Measurements from ENCODE around the gene KCNK3.

The KCNK3 gene

GRCh38 chr2:26696351-26696816, 3.9 kb downstream of the KCNK3 start:
- no peaks in the 10 kb centered on the region for H3K4me1 ChIP-seq (ENCODE audit: low read length)
- H3K36me3 ChIP-seq (replicated peaks; ENCODE audit: low read depth, low read length) = no peaks in the 10 kb centered on the region
- H4K20me1 ChIP-seq (ENCODE audit: insufficient read depth, low read length) = no peaks in the 10 kb centered on the region
- H3K27me3 ChIP-seq (ENCODE audit: low read depth, low read length) = peaks cover 16% of the 10 kb centered on the region
- no peaks in the 10 kb centered on the region for H3K9me3 ChIP-seq (ENCODE audit: insufficient read depth, low read length)
- no peak overlapping the region for H3K4me2 ChIP-seq (ENCODE audit: low read length)
- H2AFZ ChIP-seq (ENCODE audit: low read depth, low read length) = no peak overlapping the region
- H3K4me3 ChIP-seq (ENCODE audit: low read length) = no peak overlapping the region
- no peak overlapping the region for H3K27ac ChIP-seq (ENCODE audit: low read length)
- H3K9ac ChIP-seq (ENCODE audit: low read length) = no peak overlapping the region
- H3K79me2 ChIP-seq (ENCODE audit: low read length) = no peaks in the 10 kb centered on the region
- TF ChIP-seq, protein P1, sequence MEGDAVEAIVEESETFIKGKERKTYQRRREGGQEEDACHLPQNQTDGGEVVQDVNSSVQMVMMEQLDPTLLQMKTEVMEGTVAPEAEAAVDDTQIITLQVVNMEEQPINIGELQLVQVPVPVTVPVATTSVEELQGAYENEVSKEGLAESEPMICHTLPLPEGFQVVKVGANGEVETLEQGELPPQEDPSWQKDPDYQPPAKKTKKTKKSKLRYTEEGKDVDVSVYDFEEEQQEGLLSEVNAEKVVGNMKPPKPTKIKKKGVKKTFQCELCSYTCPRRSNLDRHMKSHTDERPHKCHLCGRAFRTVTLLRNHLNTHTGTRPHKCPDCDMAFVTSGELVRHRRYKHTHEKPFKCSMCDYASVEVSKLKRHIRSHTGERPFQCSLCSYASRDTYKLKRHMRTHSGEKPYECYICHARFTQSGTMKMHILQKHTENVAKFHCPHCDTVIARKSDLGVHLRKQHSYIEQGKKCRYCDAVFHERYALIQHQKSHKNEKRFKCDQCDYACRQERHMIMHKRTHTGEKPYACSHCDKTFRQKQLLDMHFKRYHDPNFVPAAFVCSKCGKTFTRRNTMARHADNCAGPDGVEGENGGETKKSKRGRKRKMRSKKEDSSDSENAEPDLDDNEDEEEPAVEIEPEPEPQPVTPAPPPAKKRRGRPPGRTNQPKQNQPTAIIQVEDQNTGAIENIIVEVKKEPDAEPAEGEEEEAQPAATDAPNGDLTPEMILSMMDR (IDR thresholded peaks at IDR 0.05; ENCODE audit: low read depth, low read length) = no peak
- no peak for TF ChIP-seq EZH2phosphoT487 (IDR thresholded peaks at IDR 0.05; ENCODE audit: low read depth)

- TF ChIP-seq, protein P1 (IDR thresholded peaks at IDR 0.05; ENCODE audit: low read depth, low read length) = no peak
- TF ChIP-seq EZH2phosphoT487 (IDR thresholded peaks at IDR 0.05; ENCODE audit: low read depth) = no peak
- no peaks in the 10 kb centered on the region for H3K79me2 ChIP-seq (ENCODE audit: low read length)
- H3K9me3 ChIP-seq (ENCODE audit: insufficient read depth, low read length) = no peaks in the 10 kb centered on the region
- no peak overlapping the region for H2AFZ ChIP-seq (ENCODE audit: low read depth, low read length)
- peaks cover 16% of the 10 kb centered on the region for H3K27me3 ChIP-seq (ENCODE audit: low read depth, low read length)
- H3K4me1 ChIP-seq (ENCODE audit: low read length) = no peaks in the 10 kb centered on the region
- H3K9ac ChIP-seq (ENCODE audit: low read length) = no peak overlapping the region
- no peaks in the 10 kb centered on the region for H4K20me1 ChIP-seq (ENCODE audit: insufficient read depth, low read length)
- H3K27ac ChIP-seq (ENCODE audit: low read length) = no peak overlapping the region
- no peaks in the 10 kb centered on the region for H3K36me3 ChIP-seq (replicated peaks; ENCODE audit: low read depth, low read length)
- H3K4me3 ChIP-seq (ENCODE audit: low read length) = no peak overlapping the region
- no peak overlapping the region for H3K4me2 ChIP-seq (ENCODE audit: low read length)
Measured at GRCh38 chr2:26697425-26697824, 4.9 kb downstream of the KCNK3 start.

DNA sequence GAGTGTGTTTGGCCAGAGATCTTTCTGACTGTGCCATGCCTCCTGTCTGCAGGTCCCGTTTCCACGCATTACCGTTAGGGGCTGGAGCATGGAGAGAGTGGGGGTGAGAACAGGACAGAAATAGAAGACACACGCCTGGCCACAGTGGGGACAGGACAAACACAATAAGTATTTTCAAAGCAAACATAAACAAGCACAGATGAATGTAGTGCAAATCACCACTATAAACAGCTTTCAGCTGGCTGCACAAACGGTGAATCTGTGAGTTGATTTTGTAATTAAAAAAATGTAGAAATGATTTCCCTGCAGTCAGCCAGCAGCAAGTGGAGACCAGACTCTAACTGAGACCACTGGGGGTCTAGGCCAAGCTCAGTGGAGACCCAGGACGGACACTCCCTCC, 6.8 kb downstream of the KCNK3 start:
- H3K9ac ChIP-seq (ENCODE audit: low read length) = no peak overlapping the region
- H3K79me2 ChIP-seq (ENCODE audit: low read length) = no peaks in the 10 kb centered on the region
- H3K4me1 ChIP-seq (ENCODE audit: low read length) = no peaks in the 10 kb centered on the region
- peaks cover 16% of the 10 kb centered on the region for H3K27me3 ChIP-seq (ENCODE audit: low read depth, low read length)
- no peak overlapping the region for H3K27ac ChIP-seq (ENCODE audit: low read length)
- no peak overlapping the region for H2AFZ ChIP-seq (ENCODE audit: low read depth, low read length)
- no peaks in the 10 kb centered on the region for H3K36me3 ChIP-seq (replicated peaks; ENCODE audit: low read depth, low read length)
- no peak overlapping the region for H3K4me2 ChIP-seq (ENCODE audit: low read length)
- H3K4me3 ChIP-seq (ENCODE audit: low read length) = no peak overlapping the region
- no peaks in the 10 kb centered on the region for H4K20me1 ChIP-seq (ENCODE audit: insufficient read depth, low read length)
- no peaks in the 10 kb centered on the region for H3K9me3 ChIP-seq (ENCODE audit: insufficient read depth, low read length)
- TF ChIP-seq EZH2phosphoT487 (IDR thresholded peaks at IDR 0.05; ENCODE audit: low read depth) = no peak
- TF ChIP-seq, protein P1 (IDR thresholded peaks at IDR 0.05; ENCODE audit: low read depth, low read length) = no peak

- Histone ChIP-seq H3K36me3 (replicated peaks; ENCODE audit: low read depth, low read length) (no peaks in the 10 kb centered on the region), H3K4me1 (ENCODE audit: low read length) (no peaks in the 10 kb centered on the region), H3K4me3 (ENCODE audit: low read length) (no peak overlapping the region), H3K79me2 (ENCODE audit: low read length) (no peaks in the 10 kb centered on the region), H3K27ac (ENCODE audit: low read length) (no peak overlapping the region), H3K27me3 (ENCODE audit: low read depth, low read length) (peaks cover 15% of the 10 kb centered on the region), H3K9ac (ENCODE audit: low read length) (no peak overlapping the region), H4K20me1 (ENCODE audit: insufficient read depth, low read length) (no peaks in the 10 kb centered on the region), H3K4me2 (ENCODE audit: low read length) (no peak overlapping the region), H2AFZ (ENCODE audit: low read depth, low read length) (no peak overlapping the region), H3K9me3 (ENCODE audit: insufficient read depth, low read length) (no peaks in the 10 kb centered on the region)
- TF ChIP-seq EZH2phosphoT487 (IDR thresholded peaks at IDR 0.05; ENCODE audit: low read depth) = no peak
Measured at GRCh38 chr2:26700078-26700477, 7.6 kb downstream of the KCNK3 start.

Data from OCI-LY3 (cell line).